Activated CD4-positive, alpha-beta T cell treated with anti-CD3 and anti-CD28 coated beads for 1 hour (primary cell): ENCODE data around the gene NFATC3.
"Not testable (repeated sequence)": the region's sequence is repeated elsewhere in the genome, so short reads cannot be mapped to it uniquely, and the experiment has no call there.

Experiments
- DNase-seq: peaks from one replicate; pipeline ENCODE4 v3.0.0-alpha.2; 2020

Gene NFATC3

GRCh38 chr16:68126395-68126794, 41.2 kb downstream of the NFATC3 start:
- no peak for DNase-seq

GRCh38 chr16:68128577-68129305, 43.6 kb downstream of the NFATC3 start:
- DNase-seq, result no peak

GRCh38 chr16:68130520-68130919, 45.4 kb downstream of the NFATC3 start:
- DNase-seq, result no peak

GRCh38 chr16:68131813-68132706, 46.9 kb downstream of the NFATC3 start:
- no peak for DNase-seq

GRCh38 chr16:68133000-68133399, 47.8 kb downstream of the NFATC3 start:
- not testable (repeated sequence) for DNase-seq

- no peak for DNase-seq
Observed at GRCh38 chr16:68134644-68135043, 49.5 kb downstream of the NFATC3 start.

GRCh38 chr16:68136515-68136914, 51.3 kb downstream of the NFATC3 start:
- no peak for DNase-seq

- no peak for DNase-seq
Observed at GRCh38 chr16:68144008-68144407, 58.8 kb downstream of the NFATC3 start.

- DNase-seq, result no peak
Observed at GRCh38 chr16:68146585-68146984, 61.4 kb downstream of the NFATC3 start.

DNA sequence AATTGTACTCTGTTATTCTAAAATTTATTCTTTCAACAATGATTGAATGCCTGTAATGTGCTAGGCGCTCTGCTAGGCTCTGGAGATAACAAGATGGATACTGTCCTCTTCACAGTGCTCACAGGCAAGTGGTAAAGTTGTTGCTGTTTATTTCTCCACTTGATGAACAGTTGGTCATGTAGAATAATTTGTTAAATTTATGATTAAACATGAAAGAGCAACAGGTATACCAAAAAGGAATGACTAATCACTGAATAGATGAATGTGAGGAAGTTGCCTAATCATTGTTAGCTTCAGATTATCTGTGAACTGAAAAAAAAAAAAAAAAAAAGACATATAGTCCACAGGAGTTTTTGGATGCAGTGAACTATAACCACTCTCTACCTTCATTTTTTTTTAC, 62.3 kb downstream of the NFATC3 start:
- DNase-seq, result no peak

DNA sequence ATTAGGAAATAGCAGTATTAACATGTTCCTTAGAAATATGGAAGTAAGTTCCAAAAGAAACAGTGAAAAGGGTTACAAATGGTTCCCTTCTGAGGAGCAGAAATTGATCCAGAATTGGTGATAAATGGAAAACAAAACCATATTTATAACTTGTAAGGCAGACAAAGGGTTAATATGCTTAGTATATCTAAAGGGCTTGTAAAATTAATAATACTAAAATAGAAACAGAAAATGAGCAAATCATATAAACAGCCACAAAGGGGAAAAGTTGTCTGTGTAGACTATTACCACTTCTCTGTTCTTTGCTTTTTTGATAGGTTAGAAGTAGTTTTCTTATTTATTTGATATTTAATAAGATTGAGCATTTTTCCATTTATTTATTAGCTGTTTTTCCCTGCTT, 64.4 kb downstream of the NFATC3 start:
- DNase-seq, result no peak

GRCh38 chr16:68155425-68155824, 70.3 kb downstream of the NFATC3 start:
- DNase-seq, result no peak

GRCh38 chr16:68162413-68162812, 77.2 kb downstream of the NFATC3 start:
- no peak for DNase-seq

DNA sequence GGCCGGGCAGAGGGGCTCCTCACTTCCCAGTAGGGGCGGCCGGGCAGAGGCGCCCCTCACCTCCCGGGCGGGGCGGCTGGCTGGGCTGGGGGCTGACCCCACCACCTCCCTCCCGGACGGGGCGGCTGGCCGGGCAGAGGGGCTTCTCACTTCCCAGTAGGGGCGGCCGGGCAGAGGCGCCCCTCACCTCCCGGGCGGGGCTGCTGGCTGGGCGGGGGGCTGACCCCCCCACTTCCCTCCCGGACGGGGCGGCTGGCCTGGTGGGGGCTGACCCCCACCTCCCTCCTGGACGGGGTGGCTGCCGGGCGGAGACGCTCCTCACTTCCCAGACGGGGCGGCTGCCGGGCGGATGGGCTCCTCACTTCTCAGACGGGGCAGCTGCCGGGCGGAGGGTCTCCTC, 78.1 kb downstream of the NFATC3 start:
- not testable (repeated sequence) for DNase-seq

DNA sequence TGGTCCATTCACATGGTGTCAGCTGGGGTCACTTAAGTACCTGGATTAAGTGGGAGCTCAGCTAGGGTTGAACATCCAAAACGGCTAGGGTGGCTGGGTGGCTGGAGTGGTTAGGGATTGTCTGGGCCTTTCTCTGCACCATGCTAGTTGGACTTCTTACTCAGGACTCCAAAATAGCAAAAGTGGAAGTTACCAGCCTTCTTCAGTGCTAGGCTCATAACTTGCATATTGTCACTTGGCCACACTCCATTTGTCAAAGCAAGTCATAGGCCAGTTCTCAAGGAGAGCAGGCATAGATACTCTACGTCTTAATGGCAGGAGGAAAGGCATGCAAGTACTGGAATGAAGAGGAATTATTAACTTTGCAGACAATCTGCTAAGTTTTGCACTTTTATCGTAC, 81.1 kb downstream of the NFATC3 start:
- DNase-seq, result no peak

- no peak for DNase-seq
Observed at GRCh38 chr16:68179196-68179795, 94.1 kb downstream of the NFATC3 start.

DNA sequence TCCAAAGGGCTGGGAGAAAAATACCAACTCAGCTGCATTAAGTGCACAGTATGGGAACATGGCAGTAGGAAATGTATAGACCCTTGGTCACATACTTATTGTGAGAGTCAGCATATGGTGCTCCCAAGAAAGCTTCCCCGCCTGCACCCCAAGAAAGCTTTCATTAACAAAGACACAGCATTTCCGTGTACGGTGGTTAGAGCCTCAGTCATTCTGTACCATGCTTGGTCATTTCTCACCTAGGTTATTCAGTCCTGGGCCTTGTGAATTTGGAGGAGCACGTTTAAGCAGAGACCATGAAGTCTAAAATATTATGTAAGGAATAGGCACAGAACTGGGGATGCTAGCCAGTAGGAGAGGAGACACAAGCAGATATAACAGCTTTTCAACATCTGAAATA, 94.7 kb downstream of the NFATC3 start:
- no peak for DNase-seq

GRCh38 chr16:68183046-68183445, 97.9 kb downstream of the NFATC3 start:
- DNase-seq, result no peak

DNA sequence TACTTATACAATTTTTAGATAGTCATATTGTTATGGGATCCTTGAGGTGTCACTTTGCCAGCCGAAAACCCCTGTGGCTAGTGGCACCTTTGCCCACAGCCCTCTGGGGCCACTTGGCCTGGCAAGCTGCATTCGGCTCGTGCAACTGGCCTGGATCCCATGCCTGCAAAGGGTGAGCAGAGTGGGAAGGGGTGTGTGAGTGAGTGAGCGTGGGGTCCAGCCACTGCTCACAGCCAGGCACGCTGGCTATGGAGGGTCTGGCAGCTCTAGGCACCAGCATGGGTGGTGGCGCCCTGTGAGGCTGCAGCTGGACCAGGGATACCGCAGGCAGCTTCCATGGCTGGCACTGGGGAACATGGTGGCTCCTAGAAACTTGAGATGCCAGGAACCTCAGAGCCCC, 101.7 kb downstream of the NFATC3 start:
- no peak for DNase-seq

DNA sequence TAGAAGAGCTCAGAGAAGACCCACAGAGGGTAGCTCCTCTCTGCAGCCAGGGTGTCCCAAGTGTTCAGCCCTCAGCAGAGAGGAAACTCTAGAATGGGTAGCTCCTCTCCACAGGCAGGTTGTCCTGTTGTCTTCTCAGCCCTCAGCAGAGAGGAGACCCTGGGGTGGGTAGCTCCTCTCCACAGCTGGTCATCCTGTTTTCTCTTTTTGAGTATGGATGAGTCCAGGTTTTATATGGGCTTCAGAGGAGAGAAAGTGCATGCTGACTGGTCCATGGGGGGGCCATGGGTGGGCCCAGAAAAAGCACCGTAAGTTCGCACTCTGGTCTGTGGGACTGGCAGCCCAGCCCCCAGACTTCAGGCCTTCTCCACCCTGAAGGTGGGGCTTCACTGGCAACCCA, 102.3 kb downstream of the NFATC3 start:
- no peak for DNase-seq

DNA sequence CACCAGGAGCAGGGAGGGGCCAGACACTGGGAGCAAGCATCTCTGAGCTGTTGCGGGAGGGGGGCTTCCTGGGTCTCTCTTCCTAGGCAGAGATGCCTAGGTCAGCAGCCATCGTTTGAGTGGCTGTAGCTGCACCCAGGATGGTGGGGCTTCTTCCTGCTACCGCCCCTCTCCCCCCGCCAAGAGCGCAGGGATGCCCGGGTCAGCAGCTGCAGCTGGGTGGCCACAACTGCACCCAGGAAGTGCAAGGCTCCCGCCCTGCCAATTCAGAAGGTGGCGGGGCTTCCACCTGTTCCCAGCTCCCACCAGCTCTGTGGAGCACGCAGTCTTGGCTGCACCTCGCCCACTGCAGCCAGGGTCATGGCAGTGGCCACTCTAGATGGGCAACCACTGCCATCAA, 103.0 kb downstream of the NFATC3 start:
- no peak for DNase-seq

DNA sequence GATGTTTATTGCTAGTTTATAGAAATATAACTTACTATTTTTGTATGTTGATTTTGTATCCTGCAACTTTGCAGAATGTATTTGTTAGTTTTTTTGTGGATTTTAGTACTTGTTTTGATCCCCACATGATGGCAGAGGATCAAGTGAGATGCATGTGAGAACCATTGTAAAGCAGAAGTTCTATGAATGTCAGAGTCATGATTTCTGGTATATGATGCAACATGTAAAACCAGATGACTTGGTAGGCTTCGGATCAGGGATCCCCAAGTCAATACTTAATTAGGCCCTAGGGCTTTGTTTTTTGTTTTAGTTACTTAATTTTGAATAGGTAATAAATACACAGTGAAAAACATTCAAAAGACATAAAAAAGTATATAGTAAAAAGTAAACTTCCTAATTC, 104.9 kb downstream of the NFATC3 start:
- DNase-seq, result no peak

GRCh38 chr16:68190736-68191510, 105.8 kb downstream of the NFATC3 start:
- no peak for DNase-seq
